HCT116 (cell line): Measurements from ENCODE around the gene CLASP2. TPM values are rescaled to one million over a fixed set of nuclear protein-coding genes. Genes with fewer than 3 reads are reported as not detected.

ENCODE experiments used
- ATAC-seq: fragments of 200-7000 bp; cut with Tn5 transposase; 2 replicates; pipeline ENCODE4 v1.9.1; 2020; ENCODE audit warnings: mild to moderate bottlenecking, moderate library complexity
- BruUV-seq: library from RNA; stranded (reverse); fragments of 400-500 nt; replicated peaks from 2 replicates; lab custom pipeline; 2021; lab: Mats Ljungman, UMichigan
- CTCF ChIA-PET: fragments of 300-600 bp; sonication (Branson Sonifier 250); formaldehyde crosslinking; loops from one replicate; lab custom pipeline; 2021; ENCODE audit warnings: antibody characterized with exemption; lab: Charles Lee
- POLR2A ChIA-PET: fragments of 300-600, 350-600 bp; sonication (Branson Sonifier 250); formaldehyde crosslinking; loops from one replicate; lab custom pipeline; 2021; ENCODE audit warnings: antibody characterized with exemption; lab: Charles Lee
- RAD21 ChIA-PET, 2 experiments: fragments of 300-600 bp; sonication (Branson Sonifier 250); formaldehyde crosslinking; loops; one replicate each; lab custom pipeline; 2023; ENCODE audit warnings: low total read pairs in 2 of 2; ENCODE audit not compliant: uncharacterized antibody in 2 of 2, unreplicated experiment in 2 of 2, low non-redundant PET in 1 of 2; lab: Charles Lee
- DNase-seq: peaks from one replicate; pipeline ENCODE4 v3.0.0-alpha.2; 2010; ENCODE audit warnings: low read depth, low spot score
- H2AFZ ChIP-seq: fragments of 200-600 bp; shearing (Covaris generic), sonication (generic); 2 replicates; pipeline ENCODE4 v1.6.1; 2017; ENCODE audit warnings: low read depth, mixed run types, mixed read lengths, antibody characterized with exemption, low read length; ENCODE audit not compliant: poor library complexity, severe bottlenecking
- H3K27ac ChIP-seq: 2 replicates; pipeline ENCODE4 v1.5.1; 2012; ENCODE audit warnings: low read depth, low read length
- H3K27me3 ChIP-seq: fragments of 200-600 bp; sonication (generic); 2 replicates; pipeline ENCODE4 v1.6.1; 2016; ENCODE audit warnings: mixed run types, low read length, mixed read lengths; ENCODE audit not compliant: insufficient read depth
- H3K36me3 ChIP-seq, 2 experiments: fragments of 200-500 bp in 1 of 2; fragments of 200-600 bp in 1 of 2; sonication (Bioruptor generic) in 1 of 2; sonication (generic) in 1 of 2; 2 replicates each; pipeline versions ENCODE4 v1.5.1 to v1.6.1; 2014 to 2016; ENCODE audit warnings: low read length in 2 of 2, inconsistent platforms in 1 of 2, mixed read lengths in 1 of 2, mixed run types in 1 of 2; ENCODE audit not compliant: insufficient read depth in 2 of 2, control insufficient read depth in 1 of 2
- H3K4me1 ChIP-seq, 2 experiments: fragments of 200-600 bp in 1 of 2; sonication (generic) in 1 of 2; 2 replicates each; pipeline versions ENCODE4 v1.5.1 to v1.6.1; 2012 to 2017; ENCODE audit warnings: low read length in 2 of 2, inconsistent platforms in 1 of 2, mild to moderate bottlenecking in 1 of 2, mixed read lengths in 1 of 2, mixed run types in 1 of 2, moderate library complexity in 1 of 2; ENCODE audit not compliant: insufficient read depth in 2 of 2, control insufficient read depth in 1 of 2
- H3K4me2 ChIP-seq: fragments of 200-600 bp; sonication (generic); 2 replicates; pipeline ENCODE4 v1.6.1; 2017; ENCODE audit warnings: mixed run types, low read length, mixed read lengths
- H3K4me3 ChIP-seq, 2 experiments: fragments of 200-600 bp in 1 of 2; sonication (generic) in 1 of 2; replicated peaks in 1 of 2; 2 replicates each; pipeline ENCODE4 v1.5.1; 2011 to 2016; ENCODE audit warnings: low read length in 2 of 2, control low read depth in 1 of 2, low read depth in 1 of 2, mild to moderate bottlenecking in 1 of 2, mixed read lengths in 1 of 2, mixed run types in 1 of 2
- H3K79me2 ChIP-seq: fragments of 200-600 bp; sonication (generic); 2 replicates; pipeline ENCODE4 v1.6.1; 2017; ENCODE audit warnings: mild to moderate bottlenecking, mixed run types, low read length, moderate library complexity, mixed read lengths; ENCODE audit not compliant: insufficient read depth
- H3K9ac ChIP-seq: fragments of 200-600 bp; sonication (generic); 2 replicates; pipeline ENCODE4 v1.6.1; 2016; ENCODE audit warnings: low read length, mixed read lengths
- H3K9me2 ChIP-seq: fragments of 200-600 bp; sonication (generic), shearing (Covaris generic); 2 replicates; pipeline ENCODE4 v1.6.1; 2017; ENCODE audit warnings: mixed run types, mild to moderate bottlenecking, moderate library complexity; ENCODE audit not compliant: insufficient read depth
- H3K9me3 ChIP-seq, 2 experiments: fragments of 200-500 bp in 1 of 2; fragments of 200-600 bp in 1 of 2; sonication (Bioruptor generic) in 1 of 2; sonication (generic) in 1 of 2; 2 replicates each; pipeline ENCODE4 v1.6.1; 2014 to 2017; ENCODE audit warnings: low read length in 2 of 2, mixed read lengths in 2 of 2, inconsistent platforms in 1 of 2, low read depth in 1 of 2, mild to moderate bottlenecking in 1 of 2, mixed run types in 1 of 2, moderate library complexity in 1 of 2; ENCODE audit not compliant: control insufficient read depth in 1 of 2, insufficient read depth in 1 of 2
- H4K20me1 ChIP-seq: fragments of 200-600 bp; sonication (generic), shearing (Covaris generic); 2 replicates; pipeline ENCODE4 v1.6.1; 2017; ENCODE audit warnings: mixed run types, mild to moderate bottlenecking, moderate library complexity; ENCODE audit not compliant: insufficient read depth
- EGR1 ChIP-seq: IDR thresholded peaks from 2 replicates; pipeline ENCODE4 v1.6.1; 2012; ENCODE audit warnings: low read depth
- ELF1 ChIP-seq: IDR thresholded peaks from 2 replicates; pipeline ENCODE4 v1.6.1; 2012; ENCODE audit warnings: low read depth, borderline replicate concordance
- EZH2 ChIP-seq: fragments of 200-600 bp; sonication (generic); IDR thresholded peaks from 2 replicates; pipeline ENCODE4 v1.6.1; 2017; ENCODE audit warnings: antibody characterized with exemption, mixed run types
- FOSL1 ChIP-seq: IDR thresholded peaks from 2 replicates; pipeline ENCODE4 v1.6.1; 2012; ENCODE audit warnings: low read depth
- RAD21 ChIP-seq: IDR thresholded peaks from 2 replicates; pipeline ENCODE4 v1.6.1; 2012; ENCODE audit warnings: low read depth, mild to moderate bottlenecking
- SRF ChIP-seq: IDR thresholded peaks from 2 replicates; pipeline ENCODE4 v1.6.1; 2012; ENCODE audit warnings: low read depth
- TCF7L2 ChIP-seq: IDR thresholded peaks from 2 replicates; pipeline ENCODE4 v1.7.0; 2011; ENCODE audit warnings: borderline replicate concordance, inconsistent platforms; ENCODE audit not compliant: insufficient read depth, insufficient read length; ENCODE audit errors: extremely low read depth
- YY1 ChIP-seq: IDR thresholded peaks from 2 replicates; pipeline ENCODE4 v1.6.1; 2011; ENCODE audit warnings: low read length, low read depth, moderate library complexity, mild to moderate bottlenecking; ENCODE audit not compliant: insufficient replicate concordance; ENCODE audit errors: extremely low read depth
- intact Hi-C: fragments of 100-400 bp; cut with micrococcal nuclease; formaldehyde crosslinking; loops from 2 replicates; pipeline ENCODE4 v1.10.0; 2022
- total RNA-seq: library from RNA; stranded (reverse); gene quantifications from one replicate; pipeline ENCODE4 v1.2.1, GENCODE V29; 2021; ENCODE audit not compliant: unreplicated experiment
- TF ChIP-seq, protein P1 (sequence below), 3 experiments: fragments of 200-600 bp in 1 of 3; sonication (generic) in 1 of 3; IDR thresholded peaks in 2 of 3; conservative IDR thresholded peaks in 1 of 3; 2 replicates each; pipeline ENCODE4 v1.5.1; 2012 to 2017; ENCODE audit warnings: low read depth in 2 of 3, low read length in 2 of 3, antibody characterized with exemption in 1 of 3, borderline replicate concordance in 1 of 3, control low read depth in 1 of 3, mild to moderate bottlenecking in 1 of 3, mixed read lengths in 1 of 3, mixed run types in 1 of 3, moderate library complexity in 1 of 3; ENCODE audit not compliant: insufficient read depth in 1 of 3
- TF ChIP-seq, protein P2 (sequence below): IDR thresholded peaks from 2 replicates; pipeline ENCODE4 v1.6.1; 2012

Gene CLASP2
- total RNA-seq, 1 experiment from 2014 or later = 36.3 TPM

DNA sequence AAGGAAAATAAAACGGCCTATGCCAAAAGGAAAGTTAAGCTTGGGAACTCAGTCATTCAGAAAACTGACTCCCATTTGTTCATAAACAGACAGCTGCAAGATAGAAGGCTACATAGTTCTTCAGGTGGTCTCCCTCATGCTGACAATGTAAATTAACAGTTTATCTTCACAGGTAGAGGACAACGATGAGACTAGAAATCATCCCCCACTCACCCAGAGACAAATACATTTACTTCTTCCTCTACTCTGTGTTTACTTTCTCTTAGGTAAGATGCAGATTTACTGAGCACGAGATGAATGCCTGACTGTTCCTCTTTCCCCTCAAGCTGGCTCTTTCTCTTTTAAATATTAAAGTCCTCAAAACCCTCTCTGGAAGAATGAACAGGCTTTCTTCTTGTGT lies 160.2 kb downstream of the CLASP2 start:
- RAD21 ChIA-PET = no interaction called here
- no peaks in the 10 kb centered on the region for H3K4me1 ChIP-seq
- H3K9me2 ChIP-seq = no peaks in the 10 kb centered on the region
- no peaks in the 10 kb centered on the region for H3K9me3 ChIP-seq
- peaks cover 3 to 8% of the 10 kb centered on the region in 2 experiments; a peak in 1 of 4 replicates for H3K36me3 ChIP-seq
- TF ChIP-seq EGR1 (no peak), EZH2 (no peak), FOSL1 (no peak), YY1 (no peak), RAD21 (no peak), ELF1 (no peak), TCF7L2 (no peak), SRF (no peak)
- TF ChIP-seq, protein P1, sequence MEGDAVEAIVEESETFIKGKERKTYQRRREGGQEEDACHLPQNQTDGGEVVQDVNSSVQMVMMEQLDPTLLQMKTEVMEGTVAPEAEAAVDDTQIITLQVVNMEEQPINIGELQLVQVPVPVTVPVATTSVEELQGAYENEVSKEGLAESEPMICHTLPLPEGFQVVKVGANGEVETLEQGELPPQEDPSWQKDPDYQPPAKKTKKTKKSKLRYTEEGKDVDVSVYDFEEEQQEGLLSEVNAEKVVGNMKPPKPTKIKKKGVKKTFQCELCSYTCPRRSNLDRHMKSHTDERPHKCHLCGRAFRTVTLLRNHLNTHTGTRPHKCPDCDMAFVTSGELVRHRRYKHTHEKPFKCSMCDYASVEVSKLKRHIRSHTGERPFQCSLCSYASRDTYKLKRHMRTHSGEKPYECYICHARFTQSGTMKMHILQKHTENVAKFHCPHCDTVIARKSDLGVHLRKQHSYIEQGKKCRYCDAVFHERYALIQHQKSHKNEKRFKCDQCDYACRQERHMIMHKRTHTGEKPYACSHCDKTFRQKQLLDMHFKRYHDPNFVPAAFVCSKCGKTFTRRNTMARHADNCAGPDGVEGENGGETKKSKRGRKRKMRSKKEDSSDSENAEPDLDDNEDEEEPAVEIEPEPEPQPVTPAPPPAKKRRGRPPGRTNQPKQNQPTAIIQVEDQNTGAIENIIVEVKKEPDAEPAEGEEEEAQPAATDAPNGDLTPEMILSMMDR (IDR thresholded peaks at IDR 0.05 in 2 of 3, conservative IDR thresholded peaks at IDR 0.05 in 1 of 3; ENCODE audit: borderline replicate concordance in 1 of 3, insufficient read depth in 1 of 3, low read depth in 2 of 3, low read length in 2 of 3) = no peak
- TF ChIP-seq, protein P2, sequence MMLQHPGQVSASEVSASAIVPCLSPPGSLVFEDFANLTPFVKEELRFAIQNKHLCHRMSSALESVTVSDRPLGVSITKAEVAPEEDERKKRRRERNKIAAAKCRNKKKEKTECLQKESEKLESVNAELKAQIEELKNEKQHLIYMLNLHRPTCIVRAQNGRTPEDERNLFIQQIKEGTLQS = no peak
- H3K79me2 ChIP-seq = no peaks in the 10 kb centered on the region
- ATAC-seq (no peak), DNase-seq (no peak)
- no TSS peak for BruUV-seq
- H2AFZ ChIP-seq = no peak overlapping the region
- no peak overlapping the region for H3K4me2 ChIP-seq
- H4K20me1 ChIP-seq = no peaks in the 10 kb centered on the region; the same call in 1 of the 2 replicates
- intact Hi-C loops = no loop called here
- POLR2A ChIA-PET = no interaction called here
- no peak overlapping the region for H3K27ac ChIP-seq
- H3K4me3 ChIP-seq = no peak overlapping the region
- CTCF ChIA-PET = no interaction called here
- no peak overlapping the region for H3K9ac ChIP-seq
- no peaks in the 10 kb centered on the region for H3K27me3 ChIP-seq
